H1 (cell line): ENCODE data around the gene NOX5. TPM values are rescaled to one million over a fixed set of nuclear protein-coding genes. Genes with fewer than 3 reads are reported as not detected.

Source experiments
- CTCF ChIA-PET: fragments of 300-600 bp; sonication (Branson Sonifier 250); formaldehyde crosslinking; loops from one replicate; lab custom pipeline; 2021; ENCODE audit not compliant: partially characterized antibody; lab: Charles Lee
- POLR2A ChIA-PET: fragments of 300-600 bp; sonication (Branson Sonifier 250); formaldehyde crosslinking; loops from one replicate; lab custom pipeline; 2021; ENCODE audit warnings: inconsistent platforms; ENCODE audit not compliant: partially characterized antibody; lab: Charles Lee
- DNase-seq, 2 experiments: peaks; one replicate each; pipeline versions ENCODE4 v3.0.0 to v3.0.0-alpha.2; 2010 to 2022; ENCODE audit warnings: low spot score in 2 of 2, low read depth in 1 of 2, mixed read lengths in 1 of 2
- FAIRE-seq: peaks from 2 replicates; lab custom pipeline; 2011; peaks lifted over from hg19 to GRCh38; lab: Jason Lieb, UNC
- H2AFZ ChIP-seq: 2 replicates; pipeline ENCODE4 v1.8.1; 2012; ENCODE audit warnings: low read length, inconsistent platforms
- H2AK5ac ChIP-seq: 2 replicates; pipeline ENCODE4 v1.6.1; 2013; ENCODE audit warnings: low read depth, low read length
- H2BK120ac ChIP-seq: replicated peaks from 2 replicates; pipeline ENCODE3; 2013; ENCODE audit warnings: low read depth, low read length, inconsistent platforms
- H2BK12ac ChIP-seq: 2 replicates; pipeline ENCODE4 v1.6.1; 2013; ENCODE audit warnings: low read depth, low read length
- H2BK15ac ChIP-seq: 2 replicates; pipeline ENCODE4 v1.6.1; 2013; ENCODE audit warnings: low read length
- H2BK20ac ChIP-seq: 2 replicates; pipeline ENCODE4 v1.6.1; 2013; ENCODE audit warnings: low read length
- H2BK5ac ChIP-seq: 2 replicates; pipeline ENCODE4 v1.6.1; 2013; ENCODE audit warnings: low read depth, low read length
- H3K14ac ChIP-seq: 2 replicates; pipeline ENCODE4 v1.6.1; 2013; ENCODE audit warnings: inconsistent platforms; ENCODE audit not compliant: insufficient read length
- H3K18ac ChIP-seq: 2 replicates; pipeline ENCODE4 v1.6.1; 2013; ENCODE audit warnings: low read length; ENCODE audit errors: extremely low read depth
- H3K23ac ChIP-seq: 2 replicates; pipeline ENCODE4 v1.6.1; 2013; ENCODE audit warnings: inconsistent platforms; ENCODE audit not compliant: insufficient read length
- H3K23me2 ChIP-seq: 2 replicates; pipeline ENCODE4 v1.6.1; 2013; ENCODE audit warnings: low read depth, low read length
- H3K27ac ChIP-seq: 2 replicates; pipeline ENCODE4 v1.6.1; 2011; ENCODE audit warnings: low read depth, low read length, inconsistent platforms
- H3K27me3 ChIP-seq, 4 experiments: replicated peaks in 1 of 4; 1 replicate in 1 of 4; 2 replicates in 3 of 4; pipeline versions ENCODE4 v1.6.1 to v1.8.1; 2011 to 2013; ENCODE audit warnings: low read length in 3 of 4, mild to moderate bottlenecking in 3 of 4, inconsistent platforms in 2 of 4, mixed read lengths in 2 of 4, moderate library complexity in 1 of 4; ENCODE audit not compliant: control insufficient read depth in 3 of 4, insufficient read depth in 3 of 4; ENCODE audit errors: extremely low read depth in 1 of 4
- H3K36me3 ChIP-seq, 4 experiments: 2 replicates each; pipeline versions ENCODE4 v1.6.1 to v1.8.1; 2011 to 2013; ENCODE audit warnings: mild to moderate bottlenecking in 4 of 4, low read length in 3 of 4, moderate library complexity in 2 of 4, control low read depth in 1 of 4, inconsistent platforms in 1 of 4; ENCODE audit not compliant: insufficient read depth in 4 of 4, control insufficient read depth in 2 of 4
- H3K4ac ChIP-seq: replicated peaks from 2 replicates; pipeline ENCODE3; 2013; ENCODE audit warnings: low read length, low read depth, mixed read lengths, inconsistent platforms; ENCODE audit not compliant: insufficient read length
- H3K4me1 ChIP-seq, 4 experiments: replicated peaks in 1 of 4; 1 replicate in 1 of 4; 2 replicates in 3 of 4; pipeline versions ENCODE4 v1.6.1 to v1.8.1; 2011 to 2013; ENCODE audit warnings: low read length in 3 of 4, inconsistent platforms in 2 of 4, mixed read lengths in 1 of 4; ENCODE audit not compliant: insufficient read depth in 4 of 4, control insufficient read depth in 3 of 4
- H3K4me2 ChIP-seq, 2 experiments: 2 replicates each; pipeline versions ENCODE4 v1.6.1 to v1.8.1; 2011 to 2013; ENCODE audit warnings: low read depth in 2 of 2, low read length in 2 of 2, control low read depth in 1 of 2, inconsistent platforms in 1 of 2, mild to moderate bottlenecking in 1 of 2; ENCODE audit not compliant: insufficient read depth in 1 of 2
- H3K4me3 ChIP-seq, 4 experiments: fragments of 200-600, 300-600 bp in 1 of 4; sonication (generic), shearing (Covaris generic), sonication (Bioruptor Twin) in 1 of 4; 2 replicates each; pipeline versions ENCODE4 v1.5.1 to v1.8.1; 2011 to 2016; ENCODE audit warnings: low read length in 4 of 4, low read depth in 3 of 4, control low read depth in 2 of 4, inconsistent platforms in 2 of 4, mild to moderate bottlenecking in 2 of 4, mixed read lengths in 1 of 4, moderate library complexity in 1 of 4; ENCODE audit not compliant: insufficient read depth in 2 of 4; ENCODE audit errors: extremely low read depth in 1 of 4
- H3K56ac ChIP-seq: replicated peaks from 2 replicates; pipeline ENCODE3; 2013; ENCODE audit warnings: low read depth, mild to moderate bottlenecking, mixed read lengths, low read length, inconsistent platforms; ENCODE audit not compliant: insufficient read length
- H3K79me1 ChIP-seq: 2 replicates; pipeline ENCODE4 v1.6.1; 2013; ENCODE audit warnings: low read depth, low read length, control low read depth
- H3K79me2 ChIP-seq, 2 experiments: 2 replicates each; pipeline versions ENCODE4 v1.6.1 to v1.8.1; 2012 to 2013; ENCODE audit warnings: low read length in 2 of 2, mild to moderate bottlenecking in 2 of 2, inconsistent platforms in 1 of 2; ENCODE audit not compliant: insufficient read depth in 2 of 2, control insufficient read depth in 1 of 2
- H3K9ac ChIP-seq, 4 experiments: replicated peaks in 1 of 4; 1 replicate in 1 of 4; 2 replicates in 3 of 4; pipeline versions ENCODE4 v1.6.1 to v1.8.1; 2011 to 2013; ENCODE audit warnings: low read depth in 3 of 4, low read length in 3 of 4, control low read depth in 2 of 4, mild to moderate bottlenecking in 2 of 4, moderate library complexity in 2 of 4, inconsistent platforms in 1 of 4; ENCODE audit errors: extremely low read depth in 1 of 4
- H3K9me3 ChIP-seq, 2 experiments: 2 replicates each; pipeline versions ENCODE4 v1.6.1 to v1.8.1; 2012 to 2013; ENCODE audit warnings: mild to moderate bottlenecking in 2 of 2, moderate library complexity in 2 of 2, control low read depth in 1 of 2, inconsistent platforms in 1 of 2, low read depth in 1 of 2, low read length in 1 of 2, mixed read lengths in 1 of 2; ENCODE audit not compliant: insufficient read depth in 2 of 2
- H4K20me1 ChIP-seq, 2 experiments: replicated peaks in 1 of 2; 2 replicates each; pipeline versions ENCODE3 to v1.8.1; 2011 to 2013; ENCODE audit warnings: inconsistent platforms in 2 of 2, low read length in 2 of 2, mild to moderate bottlenecking in 1 of 2; ENCODE audit not compliant: insufficient read depth in 2 of 2, control insufficient read depth in 1 of 2
- H4K5ac ChIP-seq: 2 replicates; pipeline ENCODE4 v1.6.1; 2013; ENCODE audit warnings: low read length, low read depth, mixed read lengths, inconsistent platforms; ENCODE audit not compliant: insufficient read length
- H4K8ac ChIP-seq: 2 replicates; pipeline ENCODE4 v1.8.0; 2013; ENCODE audit warnings: mild to moderate bottlenecking, moderate library complexity, low read length, inconsistent platforms; ENCODE audit not compliant: insufficient read depth; ENCODE audit errors: extremely low read depth
- H4K91ac ChIP-seq: replicated peaks from 2 replicates; pipeline ENCODE3; 2013; ENCODE audit warnings: low read length, mixed read lengths, inconsistent platforms; ENCODE audit not compliant: insufficient read length
- CBX5 ChIP-seq: fragments of 300-800, 300-1000 bp; sonication (generic); IDR thresholded peaks from 2 replicates; pipeline ENCODE4 v1.7.1; 2016; ENCODE audit warnings: antibody characterized with exemption, low read length, low read depth
- EP300 ChIP-seq, 2 experiments: IDR thresholded peaks; 1 replicate in 1 of 2; 2 replicates in 1 of 2; pipeline ENCODE4 v1.6.1; 2011 to 2012; ENCODE audit warnings: low read depth in 2 of 2, low read length in 2 of 2, mild to moderate bottlenecking in 2 of 2, borderline replicate concordance in 1 of 2, inconsistent platforms in 1 of 2, moderate library complexity in 1 of 2
- GTF2F1 ChIP-seq: IDR thresholded peaks from 2 replicates; pipeline ENCODE4 v1.6.1; 2012; ENCODE audit warnings: low read depth, low read length, improper control_type of control experiment, borderline replicate concordance
- HDAC2 ChIP-seq, 2 experiments: fragments of 300-600 bp in 1 of 2; sonication (generic) in 1 of 2; IDR thresholded peaks; 2 replicates each; pipeline ENCODE4 v1.6.1; 2011 to 2012; ENCODE audit warnings: low read depth in 2 of 2, low read length in 2 of 2, mild to moderate bottlenecking in 2 of 2, moderate library complexity in 2 of 2, borderline replicate concordance in 1 of 2, inconsistent platforms in 1 of 2
- JUN ChIP-seq: IDR thresholded peaks from 2 replicates; pipeline ENCODE4 v1.6.1; 2011; ENCODE audit warnings: low read depth, mild to moderate bottlenecking, improper control_type of control experiment, low read length
- MAFK ChIP-seq: IDR thresholded peaks from 2 replicates; pipeline ENCODE4 v1.6.1; 2012; ENCODE audit warnings: low read depth, mild to moderate bottlenecking, improper control_type of control experiment, low read length
- POLR2A ChIP-seq, 2 experiments: IDR thresholded peaks; 1 replicate in 1 of 2; 2 replicates in 1 of 2; pipeline ENCODE4 v1.6.1; 2011; ENCODE audit warnings: low read depth in 2 of 2, low read length in 2 of 2, mild to moderate bottlenecking in 2 of 2; ENCODE audit errors: control extremely low read depth in 1 of 2
- POLR2AphosphoS5 ChIP-seq: IDR thresholded peaks from 2 replicates; pipeline ENCODE4 v1.6.1; 2011; ENCODE audit warnings: low read depth, low read length
- POU5F1 ChIP-seq: IDR thresholded peaks from 2 replicates; pipeline ENCODE4 v1.6.1; 2011; ENCODE audit warnings: low read depth, mild to moderate bottlenecking, low read length, moderate library complexity
- TAF7 ChIP-seq: optimal IDR thresholded peaks from 2 replicates; pipeline ENCODE3; 2011; ENCODE audit warnings: low read depth, mild to moderate bottlenecking, inconsistent platforms, low read length, moderate library complexity, borderline replicate concordance
- TCF12 ChIP-seq: IDR thresholded peaks from 2 replicates; pipeline ENCODE4 v1.6.1; 2011; ENCODE audit warnings: low read depth, mild to moderate bottlenecking, low read length
- WGBS, 2 experiments: shearing (Covaris generic) in 1 of 2; methylation state at CpG; one replicate each; pipeline versions ENCODE4 v1.1.6 to v1.1.7; 2013 to 2015; ENCODE audit warnings: low lambda C conversion rate in 2 of 2, mixed read lengths in 2 of 2, inconsistent platforms in 1 of 2, low coverage in 1 of 2, missing lambda C conversion rate in 1 of 2; ENCODE audit not compliant: insufficient replicate concordance in 2 of 2, insufficient coverage in 1 of 2, insufficient read length in 1 of 2; ENCODE audit errors: extremely low coverage in 1 of 2, missing lambda C conversion rate in 1 of 2; 5-methylcytosine and 5-hydroxymethylcytosine counted together
- polyA plus RNA-seq, 7 experiments: library from polyadenylated mRNA; depleted of rRNA in 3 of 7; stranded (reverse) in 5 of 7; unstranded in 2 of 7; fragments of >200 nt in 5 of 7; fragments of 200-250 nt in 2 of 7; gene quantifications; 1 replicate in 5 of 7; 2 replicates in 1 of 7; 4 replicates in 1 of 7; pipeline versions ENCODE4 v1.2.1 to v1.2.3, GENCODE V29; 2011 to 2013; ENCODE audit warnings: missing spikeins in 2 of 7, mixed read lengths in 2 of 7
- total RNA-seq: library from RNA; stranded (reverse); fragmentation: NEBNext Ultra II Directional; extraction: Animal tissue kit (Norgen Biotek cat#: 25700); gene quantifications from 2 replicates; pipeline ENCODE4 v1.2.1, GENCODE V29; 2021
- TF ChIP-seq, protein P1 (sequence below): IDR thresholded peaks from 2 replicates; pipeline ENCODE4 v1.6.1; 2012; ENCODE audit warnings: low read length, inconsistent platforms

NOX5 gene
- total and polyA plus RNA-seq, 2 of the 8 experiments (the other 6 are each of a cell fraction or from before 2014, with no cell fraction given) = under 0.01 TPM; not detected in 1

DNA sequence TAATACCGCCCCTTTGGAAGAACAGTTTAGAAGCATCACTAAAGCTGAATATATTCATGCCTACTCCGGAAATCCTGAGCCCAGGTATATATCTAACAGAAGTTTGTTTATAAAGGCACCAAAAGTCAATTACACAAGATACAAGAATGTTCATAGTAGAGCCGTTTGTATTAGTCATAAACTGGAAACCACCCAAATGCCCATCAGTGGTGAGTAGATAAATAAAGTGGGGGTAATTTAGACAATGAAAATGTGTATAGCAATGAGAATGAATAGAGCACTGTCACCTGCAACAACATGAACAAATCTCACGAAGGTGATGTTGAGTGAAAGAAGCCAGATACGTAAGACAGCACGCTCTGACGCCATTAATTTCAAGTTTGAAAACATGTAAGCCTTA is 77.7 kb downstream of the NOX5 start:
- H2BK5ac ChIP-seq = no peak overlapping the region
- FAIRE-seq = no peak
- H2BK15ac ChIP-seq = no peak overlapping the region
- no peaks in the 10 kb centered on the region for H3K79me2 ChIP-seq
- H4K91ac ChIP-seq = peak overlapping the region; percentile 39
- peak overlapping the region; percentile 63 for H2BK120ac ChIP-seq
- no peak for DNase-seq
- H3K14ac ChIP-seq = no peak overlapping the region
- CTCF ChIA-PET = interaction anchor here (1.2 kb wide), 2 partner anchors 14 to 303 kb away, joined by 3 read pairs; no protein-coding TSS in a partner anchor
- no peak overlapping the region for H3K9ac ChIP-seq
- no peak overlapping the region for H4K8ac ChIP-seq
- no peak overlapping the region; the same call in 1 of the 2 replicates for H3K18ac ChIP-seq
- H3K36me3 ChIP-seq = no peaks in the 10 kb centered on the region
- no peak overlapping the region for H2AK5ac ChIP-seq
- no peak overlapping the region for H4K5ac ChIP-seq
- H3K4me1 ChIP-seq = peaks cover 34 to 62% (median 51%) of the 10 kb centered on the region in 4 experiments
- no peak overlapping the region for H3K27ac ChIP-seq
- no peaks in the 10 kb centered on the region for H4K20me1 ChIP-seq
- H3K79me1 ChIP-seq = no peaks in the 10 kb centered on the region
- peaks cover 0 to 4% (median 2%) of the 10 kb centered on the region in 4 experiments; a peak in 1 of 7 replicates for H3K27me3 ChIP-seq
- 94% methylated on average over 7 of the region's 7 CpGs; no CpG with 5 or more reads in 1 of the 2 experiments for WGBS, 2 experiments
- H3K4ac ChIP-seq = peak overlapping the region; percentile 61
- no peak overlapping the region for H3K56ac ChIP-seq
- no peak overlapping the region for H3K23ac ChIP-seq
- H3K4me3 ChIP-seq = no peak overlapping the region
- H3K4me2 ChIP-seq = no peak overlapping the region
- H2AFZ ChIP-seq = no peak overlapping the region
- peaks cover 12% of the 10 kb centered on the region; the same call in 1 of the 2 replicates for H3K23me2 ChIP-seq
- peak overlapping the region; percentile 77 for H2BK20ac ChIP-seq
- peak overlapping the region; percentile 27; the same call in 1 of the 2 replicates for H2BK12ac ChIP-seq
- H3K9me3 ChIP-seq = no peaks in the 10 kb centered on the region
- POLR2A ChIA-PET = interaction anchor here (3.1 kb wide), 1 partner anchor 69 kb away, joined by 13 read pairs; the partner anchor contains the start of gene GLCE
- TF ChIP-seq EP300 (IDR thresholded peaks at IDR 0.05; ENCODE audit: borderline replicate concordance in 1 of 2, low read depth in 2 of 2, low read length in 2 of 2) (no peak), MAFK (no peak), CBX5 (no peak), TAF7 (no peak), JUN (no peak), GTF2F1 (no peak), POLR2A (IDR thresholded peaks at IDR 0.05; ENCODE audit: control extremely low read depth in 1 of 2, low read depth in 2 of 2, low read length in 2 of 2) (no peak), POLR2AphosphoS5 (no peak), HDAC2 (IDR thresholded peaks at IDR 0.05; ENCODE audit: borderline replicate concordance in 1 of 2, low read depth in 2 of 2, low read length in 2 of 2) (no peak), POU5F1 (no peak), TCF12 (no peak)
- TF ChIP-seq, protein P1, sequence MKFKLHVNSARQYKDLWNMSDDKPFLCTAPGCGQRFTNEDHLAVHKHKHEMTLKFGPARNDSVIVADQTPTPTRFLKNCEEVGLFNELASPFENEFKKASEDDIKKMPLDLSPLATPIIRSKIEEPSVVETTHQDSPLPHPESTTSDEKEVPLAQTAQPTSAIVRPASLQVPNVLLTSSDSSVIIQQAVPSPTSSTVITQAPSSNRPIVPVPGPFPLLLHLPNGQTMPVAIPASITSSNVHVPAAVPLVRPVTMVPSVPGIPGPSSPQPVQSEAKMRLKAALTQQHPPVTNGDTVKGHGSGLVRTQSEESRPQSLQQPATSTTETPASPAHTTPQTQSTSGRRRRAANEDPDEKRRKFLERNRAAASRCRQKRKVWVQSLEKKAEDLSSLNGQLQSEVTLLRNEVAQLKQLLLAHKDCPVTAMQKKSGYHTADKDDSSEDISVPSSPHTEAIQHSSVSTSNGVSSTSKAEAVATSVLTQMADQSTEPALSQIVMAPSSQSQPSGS = no peak
